Smooth muscle cell (in vitro differentiated cells): ENCODE data around the gene MAML3. TPM values are rescaled to one million over a fixed set of nuclear protein-coding genes. Genes with fewer than 3 reads are reported as not detected.

Experiments
- DNase-seq: peaks from one replicate; lab custom pipeline; 2025; ENCODE audit not compliant: unreplicated experiment; lab: John Stamatoyannopoulos, UW
- H2AFZ ChIP-seq: fragments of 200-600 bp; sonication (generic); 2 replicates; pipeline ENCODE4 v1.6.0; 2016; ENCODE audit warnings: antibody characterized with exemption, low read depth, mild to moderate bottlenecking
- H3F3A ChIP-seq: fragments of 200-600 bp; sonication (generic); 2 replicates; pipeline ENCODE4 v1.6.0; 2017; ENCODE audit warnings: antibody characterized with exemption, low read depth
- H3K27ac ChIP-seq: fragments of 200-600 bp; sonication (generic); 2 replicates; pipeline ENCODE4 v1.5.1; 2016; ENCODE audit warnings: low read depth, mild to moderate bottlenecking
- H3K27me3 ChIP-seq: fragments of 200-600 bp; sonication (generic); 2 replicates; pipeline ENCODE4 v1.6.1; 2016; ENCODE audit warnings: low read depth, mild to moderate bottlenecking
- H3K36me3 ChIP-seq: fragments of 200-600 bp; sonication (generic); 2 replicates; pipeline ENCODE4 v1.5.1; 2016; ENCODE audit warnings: low read depth
- H3K4me1 ChIP-seq: fragments of 200-600 bp; sonication (generic); 2 replicates; pipeline ENCODE4 v1.5.1; 2016; ENCODE audit warnings: low read depth
- H3K4me2 ChIP-seq: fragments of 200-600 bp; sonication (generic); 2 replicates; pipeline ENCODE4 v1.6.0; 2016; ENCODE audit warnings: mild to moderate bottlenecking
- H3K4me3 ChIP-seq: fragments of 200-600 bp; sonication (generic); 2 replicates; pipeline ENCODE4 v1.5.1; 2016; ENCODE audit warnings: mild to moderate bottlenecking
- H3K79me2 ChIP-seq: fragments of 200-600 bp; sonication (generic); 2 replicates; pipeline ENCODE4 v1.6.0; 2016; ENCODE audit warnings: low read depth, mild to moderate bottlenecking
- H3K9ac ChIP-seq: fragments of 200-600 bp; sonication (generic); 2 replicates; pipeline ENCODE4 v1.6.0; 2016; ENCODE audit warnings: low read depth
- H3K9me3 ChIP-seq: fragments of 200-600 bp; sonication (generic); replicated peaks from 2 replicates; pipeline ENCODE4 v1.5.1; 2016; ENCODE audit warnings: low read depth
- H4K20me1 ChIP-seq: fragments of 200-600 bp; sonication (generic); 2 replicates; pipeline ENCODE4 v1.6.0; 2016; ENCODE audit warnings: low read depth
- CTCF ChIP-seq: fragments of 200-600 bp; sonication (generic); IDR thresholded peaks from 2 replicates; pipeline ENCODE4 v1.5.1; 2017; ENCODE audit warnings: borderline replicate concordance, mild to moderate bottlenecking, antibody characterized with exemption; ENCODE audit not compliant: insufficient read depth, poor library complexity, severe bottlenecking
- WGBS: methylation state at CpG from one replicate; pipeline ENCODE4 v1.1.7; 2016; ENCODE audit warnings: low lambda C conversion rate; 5-methylcytosine and 5-hydroxymethylcytosine counted together
- polyA plus RNA-seq: library from polyadenylated mRNA; unstranded; fragments of >200 nt; fragmentation: Nextera tagmentation; extraction: Ambion mirVana; gene quantifications from 2 replicates; pipeline ENCODE4 v1.2.1, GENCODE V29; 2016
- total RNA-seq: library from RNA; depleted of rRNA; stranded (reverse); fragments of >200 nt; gene quantifications from 2 replicates; pipeline ENCODE4 v1.2.3, GENCODE V29; 2014

The MAML3 gene
- total and polyA plus RNA-seq, 2 experiments from 2014 or later = 4.9 to 12.6 TPM

DNA sequence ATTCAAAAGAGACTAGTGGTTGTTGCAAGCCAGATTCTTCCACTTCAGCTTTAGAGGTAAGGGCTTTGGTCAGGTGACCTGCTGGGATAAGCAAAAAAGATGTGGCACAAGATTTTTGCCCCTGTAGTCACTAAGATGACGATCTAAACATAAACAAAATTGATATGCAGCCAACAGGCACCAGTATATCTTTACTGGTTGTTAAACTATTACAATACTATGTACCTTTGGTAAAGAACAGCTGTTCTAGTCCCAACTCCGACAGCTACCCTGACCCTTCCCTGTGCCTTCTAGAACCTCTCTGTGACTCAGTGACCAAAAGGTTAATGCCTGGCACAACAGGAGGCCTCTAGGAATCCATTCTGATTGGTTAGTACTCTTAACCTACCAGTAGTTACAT lies 428.7 kb downstream of the MAML3 start:
- H3K9ac ChIP-seq = no peak overlapping the region
- no peaks in the 10 kb centered on the region for H3K4me1 ChIP-seq
- no peaks in the 10 kb centered on the region for H3K9me3 ChIP-seq
- no peak for DNase-seq
- H3K79me2 ChIP-seq = no peaks in the 10 kb centered on the region
- H2AFZ ChIP-seq = no peak overlapping the region
- H3K4me3 ChIP-seq = no peak overlapping the region
- no peaks in the 10 kb centered on the region for H4K20me1 ChIP-seq
- H3K27ac ChIP-seq = no peak overlapping the region
- H3K4me2 ChIP-seq = no peak overlapping the region
- no peaks in the 10 kb centered on the region for H3F3A ChIP-seq
- H3K27me3 ChIP-seq = no peaks in the 10 kb centered on the region
- no peak for TF ChIP-seq CTCF
- H3K36me3 ChIP-seq = no peaks in the 10 kb centered on the region
- 94% methylated on average over 2 of the region's 2 CpGs for WGBS

DNA sequence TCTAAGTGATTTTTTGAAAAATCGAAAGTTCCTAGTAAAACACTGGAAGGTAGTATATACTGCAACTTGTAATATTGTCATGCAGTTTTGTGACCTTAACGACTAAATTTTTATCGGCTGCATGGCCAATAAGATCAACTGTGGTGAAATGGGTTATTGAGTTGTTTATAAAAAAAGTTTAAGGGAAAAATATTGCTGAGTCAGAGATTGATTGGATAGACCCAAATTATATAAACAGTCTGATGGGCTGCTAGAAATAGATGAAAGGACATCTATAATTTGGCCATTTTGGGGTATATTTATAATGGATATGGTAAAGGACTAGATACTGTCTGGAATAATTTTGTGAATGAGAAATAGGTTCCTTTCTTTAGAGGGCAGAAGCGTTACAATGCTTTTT lies 432.2 kb downstream of the MAML3 start:
- 74% methylated on average over 4 of the region's 4 CpGs for WGBS
- Histone ChIP-seq H3K9me3 (no peaks in the 10 kb centered on the region), H3K4me1 (no peaks in the 10 kb centered on the region), H3K4me3 (no peak overlapping the region), H3K4me2 (no peak overlapping the region), H3K79me2 (no peaks in the 10 kb centered on the region), H3K36me3 (no peaks in the 10 kb centered on the region), H3K27ac (peak overlapping the region; percentile 64), H4K20me1 (no peaks in the 10 kb centered on the region), H3F3A (no peaks in the 10 kb centered on the region), H2AFZ (no peak overlapping the region), H3K27me3 (no peaks in the 10 kb centered on the region), H3K9ac (no peak overlapping the region)
- DNase-seq = no peak
- no peak for TF ChIP-seq CTCF

DNA sequence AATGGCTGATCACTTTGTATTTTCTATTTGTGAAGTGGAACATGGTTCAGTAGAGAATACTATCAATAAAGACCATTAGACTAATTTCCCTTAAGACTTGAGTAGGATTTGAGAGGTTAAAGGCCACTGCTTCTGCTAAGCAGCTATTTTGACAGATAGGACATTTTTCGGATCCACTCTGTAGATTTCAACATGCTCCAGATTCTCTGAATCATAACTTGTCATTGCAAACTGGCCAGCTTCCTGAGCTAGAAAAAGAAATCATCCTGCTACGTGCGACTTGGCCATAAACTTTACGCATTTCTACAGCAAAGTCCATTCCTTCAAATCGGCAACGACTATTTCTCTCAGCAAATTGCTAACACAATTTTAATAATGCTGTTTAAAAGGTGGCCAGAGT lies 433.2 kb downstream of the MAML3 start:
- Histone ChIP-seq H3K27me3 (no peaks in the 10 kb centered on the region), H3K9me3 (no peaks in the 10 kb centered on the region), H3K4me2 (peak overlapping the region; percentile 8), H3K9ac (no peak overlapping the region), H4K20me1 (no peaks in the 10 kb centered on the region), H3K79me2 (no peaks in the 10 kb centered on the region), H3F3A (no peaks in the 10 kb centered on the region), H3K4me1 (peaks cover 1% of the 10 kb centered on the region), H3K36me3 (no peaks in the 10 kb centered on the region), H3K27ac (peak overlapping the region; percentile 64), H2AFZ (no peak overlapping the region), H3K4me3 (no peak overlapping the region)
- TF ChIP-seq CTCF = no peak
- WGBS = 56% methylated on average over 6 of the region's 6 CpGs
- DNase-seq = no peak

GRCh38 chr4:139719381-139720101 lies 434.4 kb downstream of the MAML3 start:
- no peaks in the 10 kb centered on the region for H3F3A ChIP-seq
- H3K9ac ChIP-seq = no peak overlapping the region
- DNase-seq = no peak
- H3K9me3 ChIP-seq = no peaks in the 10 kb centered on the region
- H3K4me1 ChIP-seq = peaks cover 9% of the 10 kb centered on the region
- no peak overlapping the region for H3K4me2 ChIP-seq
- H3K79me2 ChIP-seq = no peaks in the 10 kb centered on the region
- H3K27me3 ChIP-seq = no peaks in the 10 kb centered on the region
- no peak overlapping the region for H2AFZ ChIP-seq
- no peak overlapping the region for H3K4me3 ChIP-seq
- no peak for TF ChIP-seq CTCF
- no peaks in the 10 kb centered on the region for H3K36me3 ChIP-seq
- 93% methylated on average over 16 of the region's 16 CpGs for WGBS
- H3K27ac ChIP-seq = no peak overlapping the region
- H4K20me1 ChIP-seq = no peaks in the 10 kb centered on the region
